Left kidney (tissue), 2 donors: ENCODE measurements around the gene ROM1. TPM values are rescaled to one million over a fixed set of nuclear protein-coding genes. Genes with fewer than 3 reads are reported as not detected.
"Not testable (repeated sequence)": the region's sequence is repeated elsewhere in the genome, so short reads cannot be mapped to it uniquely, and the experiment has no call there.

Source experiments
- DNase-seq: peaks from one replicate; pipeline ENCODE4 v3.0.0-alpha.2; 2013
- polyA plus RNA-seq: library from polyadenylated mRNA; unstranded; fragments of 120-200 nt; gene quantifications from one replicate; pipeline ENCODE4 v1.2.1, GENCODE V29; 2013; ENCODE audit not compliant: insufficient read length

ROM1 gene
- polyA plus RNA-seq, 1 donor = 3.5 TPM

GRCh38 chr11:62648967-62649364 lies 35.9 kb downstream of the ROM1 start:
- DNase-seq = no peak

- DNase-seq = no peak
Measured at GRCh38 chr11:62649486-62649885, 36.4 kb downstream of the ROM1 start.

- not testable (repeated sequence) for DNase-seq
Measured at GRCh38 chr11:62650283-62650682, 37.2 kb downstream of the ROM1 start.

GRCh38 chr11:62652161-62653006 lies 39.3 kb downstream of the ROM1 start:
- no peak for DNase-seq

- DNase-seq = no peak
Measured at GRCh38 chr11:62654297-62654696, 41.2 kb downstream of the ROM1 start.

GRCh38 chr11:62656796-62657429 lies 43.9 kb downstream of the ROM1 start:
- no peak for DNase-seq

GRCh38 chr11:62664405-62665074 lies 51.5 kb downstream of the ROM1 start:
- DNase-seq = no peak

Other genes starting within 250 kb of the ROM1 start
- gene SCGB1A1, start 194.2 kb upstream of the ROM1 start, polyA plus RNA-seq = not detected
- gene AHNAK, start 66.5 kb upstream of the ROM1 start, polyA plus RNA-seq = 199 TPM
- gene EEF1G, start 39.4 kb upstream of the ROM1 start, polyA plus RNA-seq = 2,043 TPM
- 24.8 TPM for gene TUT1, start 21.7 kb upstream of the ROM1 start, polyA plus RNA-seq
- gene MTA2, start 11.4 kb upstream of the ROM1 start, polyA plus RNA-seq = 108 TPM
- gene EML3, start 482 bp upstream of the ROM1 start, polyA plus RNA-seq = 36.4 TPM
- gene B3GAT3, start 8.7 kb downstream of the ROM1 start, polyA plus RNA-seq = 26.3 TPM
- gene GANAB, start 33.4 kb downstream of the ROM1 start, polyA plus RNA-seq = 395 TPM
- 17.8 TPM for gene INTS5, start 40.0 kb downstream of the ROM1 start, polyA plus RNA-seq
- 59.0 TPM for gene C11orf98, start 52.0 kb downstream of the ROM1 start, polyA plus RNA-seq
- 5.9 TPM for gene CSKMT, start 52.1 kb downstream of the ROM1 start, polyA plus RNA-seq
- gene UQCC3, start 58.4 kb downstream of the ROM1 start, polyA plus RNA-seq = 7.5 TPM
- 9.0 TPM for gene LBHD1, start 59.0 kb downstream of the ROM1 start, polyA plus RNA-seq
- gene UBXN1, start 65.8 kb downstream of the ROM1 start, polyA plus RNA-seq = 140 TPM
- 0.78 TPM for gene LRRN4CL, start 76.3 kb downstream of the ROM1 start, polyA plus RNA-seq
- gene BSCL2, start 94.2 kb downstream of the ROM1 start, polyA plus RNA-seq = 68.3 TPM
- 2.5 TPM for gene GNG3, start 94.4 kb downstream of the ROM1 start, polyA plus RNA-seq
- gene HNRNPUL2, start 114.2 kb downstream of the ROM1 start, polyA plus RNA-seq = 101 TPM
- gene TTC9C, start 115.2 kb downstream of the ROM1 start, polyA plus RNA-seq = 43.1 TPM
- 8.1 TPM for gene ZBTB3, start 140.9 kb downstream of the ROM1 start, polyA plus RNA-seq
- gene POLR2G, start 148.3 kb downstream of the ROM1 start, polyA plus RNA-seq = 145 TPM
- gene TAF6L, start 158.1 kb downstream of the ROM1 start, polyA plus RNA-seq = 39.8 TPM
- gene TMEM179B, start 174.1 kb downstream of the ROM1 start, polyA plus RNA-seq = 66.4 TPM
- 25.0 TPM for gene TMEM223, start 178.7 kb downstream of the ROM1 start, polyA plus RNA-seq
- 136 TPM for gene NXF1, start 192.2 kb downstream of the ROM1 start, polyA plus RNA-seq
- 51.3 TPM for gene STX5, start 218.8 kb downstream of the ROM1 start, polyA plus RNA-seq
- not detected for gene TEX54, start 219.6 kb downstream of the ROM1 start, polyA plus RNA-seq
- gene WDR74, start 226.3 kb downstream of the ROM1 start, polyA plus RNA-seq = 42.1 TPM